Measurements from ENCODE around the gene KLHL14. TPM values are rescaled to one million over a fixed set of nuclear protein-coding genes. Genes with fewer than 3 reads are reported as not detected.

KLHL14 gene
- total RNA-seq, 1 experiment from 2014 or later: 6.7 TPM

DNA sequence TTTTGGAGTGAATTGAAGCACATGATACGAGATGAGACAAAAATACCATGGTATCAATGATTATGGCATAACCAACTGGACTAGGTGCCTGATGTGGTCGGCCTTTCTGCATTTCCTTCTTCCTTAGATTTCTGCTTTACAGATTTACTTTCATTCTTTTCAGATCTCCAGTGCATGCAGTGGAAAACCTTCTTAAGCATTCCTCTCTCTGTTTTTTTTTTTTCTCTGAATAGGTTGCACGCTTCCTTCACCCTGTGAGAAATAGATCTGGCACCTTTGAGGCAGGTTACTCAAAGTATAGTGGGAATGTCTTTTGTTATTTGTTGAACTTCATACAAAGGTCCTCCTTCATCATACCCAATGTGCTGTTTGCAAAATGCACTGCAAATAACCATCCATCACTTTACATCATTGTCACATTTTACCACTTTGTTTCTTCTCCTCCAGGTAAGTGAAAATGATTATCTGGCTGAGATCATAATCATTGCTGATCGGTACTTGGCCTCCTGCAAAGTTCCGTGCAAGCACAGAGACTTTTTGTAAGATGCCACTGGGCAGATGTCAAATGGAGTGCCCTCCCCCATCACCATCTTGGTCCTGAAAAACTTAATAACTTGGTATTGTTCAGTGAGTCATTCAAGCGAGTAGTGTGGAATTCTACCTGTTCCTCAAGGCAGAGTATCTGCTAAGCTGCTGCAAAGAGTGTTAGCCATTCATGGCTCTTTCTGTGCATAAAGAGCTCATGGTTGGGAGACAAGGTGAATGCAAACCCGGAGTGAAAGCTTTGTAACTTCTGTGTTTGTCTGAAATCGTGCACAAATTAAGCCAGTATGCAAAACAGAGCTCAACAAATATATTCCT, 30.0 kb upstream of the KLHL14 start:
- POLR2A ChIA-PET: no interaction called here
- Histone ChIP-seq H3K9me3 (ENCODE audit: control insufficient read depth, insufficient read depth, low read depth, low read length) (0 out of 2 replicates have a peak, but pooled peaks cover 3% of the 10 kb centered on the region), H3K27ac (ENCODE audit: low read length) (no peak overlapping the region), H3K4me1 (ENCODE audit: control insufficient read depth, insufficient read depth, low read length) (no peaks in the 10 kb centered on the region), H3K4me3 (ENCODE audit: low read depth in 2 of 2, low read length in 2 of 2) (no peak overlapping the region), H3K36me3 (ENCODE audit: control insufficient read depth, insufficient read depth, low read length) (no peaks in the 10 kb centered on the region), H3K27me3 (ENCODE audit: control insufficient read depth, insufficient read depth, low read length) (no peaks in the 10 kb centered on the region)
- CTCF ChIA-PET: no interaction called here
- ATAC-seq (no peak), DNase-seq (ENCODE audit: low read depth, low spot score) (no peak)
- TF ChIP-seq, protein P1, sequence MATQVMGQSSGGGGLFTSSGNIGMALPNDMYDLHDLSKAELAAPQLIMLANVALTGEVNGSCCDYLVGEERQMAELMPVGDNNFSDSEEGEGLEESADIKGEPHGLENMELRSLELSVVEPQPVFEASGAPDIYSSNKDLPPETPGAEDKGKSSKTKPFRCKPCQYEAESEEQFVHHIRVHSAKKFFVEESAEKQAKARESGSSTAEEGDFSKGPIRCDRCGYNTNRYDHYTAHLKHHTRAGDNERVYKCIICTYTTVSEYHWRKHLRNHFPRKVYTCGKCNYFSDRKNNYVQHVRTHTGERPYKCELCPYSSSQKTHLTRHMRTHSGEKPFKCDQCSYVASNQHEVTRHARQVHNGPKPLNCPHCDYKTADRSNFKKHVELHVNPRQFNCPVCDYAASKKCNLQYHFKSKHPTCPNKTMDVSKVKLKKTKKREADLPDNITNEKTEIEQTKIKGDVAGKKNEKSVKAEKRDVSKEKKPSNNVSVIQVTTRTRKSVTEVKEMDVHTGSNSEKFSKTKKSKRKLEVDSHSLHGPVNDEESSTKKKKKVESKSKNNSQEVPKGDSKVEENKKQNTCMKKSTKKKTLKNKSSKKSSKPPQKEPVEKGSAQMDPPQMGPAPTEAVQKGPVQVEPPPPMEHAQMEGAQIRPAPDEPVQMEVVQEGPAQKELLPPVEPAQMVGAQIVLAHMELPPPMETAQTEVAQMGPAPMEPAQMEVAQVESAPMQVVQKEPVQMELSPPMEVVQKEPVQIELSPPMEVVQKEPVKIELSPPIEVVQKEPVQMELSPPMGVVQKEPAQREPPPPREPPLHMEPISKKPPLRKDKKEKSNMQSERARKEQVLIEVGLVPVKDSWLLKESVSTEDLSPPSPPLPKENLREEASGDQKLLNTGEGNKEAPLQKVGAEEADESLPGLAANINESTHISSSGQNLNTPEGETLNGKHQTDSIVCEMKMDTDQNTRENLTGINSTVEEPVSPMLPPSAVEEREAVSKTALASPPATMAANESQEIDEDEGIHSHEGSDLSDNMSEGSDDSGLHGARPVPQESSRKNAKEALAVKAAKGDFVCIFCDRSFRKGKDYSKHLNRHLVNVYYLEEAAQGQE (IDR thresholded peaks at IDR 0.05; ENCODE audit: insufficient read depth in 1 of 2, low read depth in 2 of 2, low read length in 1 of 2): no peak
- no peak for TF ChIP-seq POLR2AphosphoS5 (IDR thresholded peaks at IDR 0.05; ENCODE audit: low read depth, low read length)
- no peak for TF ChIP-seq TCF7L2 (IDR thresholded peaks at IDR 0.05; ENCODE audit: low read depth, low read length)
- TF ChIP-seq SIN3A (IDR thresholded peaks at IDR 0.05; ENCODE audit: borderline replicate concordance, insufficient read depth, low read depth, low read length): no peak
- no peak for TF ChIP-seq CTCF (IDR thresholded peaks at IDR 0.05)
- intact Hi-C loops (cut with micrococcal nuclease; ENCODE audit: unreplicated experiment): no loop called here
- in situ Hi-C loops (cut with HindIII; ENCODE audit: low pct_unique_long_range_greater_than_20kb, low sequenced_read_pairs): no loop called here
- BruUV-seq (replicated peaks): no TSS peak

DNA sequence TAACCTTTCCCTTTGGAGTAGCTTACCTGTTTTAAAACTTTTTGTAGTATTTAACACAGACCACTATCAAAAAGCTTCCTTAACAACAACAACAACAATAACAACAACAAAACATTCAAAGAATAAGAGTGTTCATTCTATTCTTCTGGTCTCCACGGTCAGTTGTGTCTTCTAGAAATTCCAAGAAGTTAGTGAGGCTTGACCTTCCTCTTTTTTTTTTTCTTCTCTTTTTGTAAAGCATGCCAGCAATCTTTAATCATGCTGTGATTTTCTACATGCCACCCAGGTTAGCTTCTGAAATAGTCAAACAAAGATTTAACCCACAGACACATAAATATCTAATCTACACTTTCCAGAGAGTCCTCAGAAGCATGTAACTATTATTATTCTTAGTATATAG, 28.4 kb upstream of the KLHL14 start:
- ATAC-seq: no peak
- CTCF ChIA-PET: no interaction called here
- BruUV-seq (replicated peaks): no TSS peak
- in situ Hi-C loops (cut with HindIII; ENCODE audit: low pct_unique_long_range_greater_than_20kb, low sequenced_read_pairs) (no loop called here), intact Hi-C loops (cut with micrococcal nuclease; ENCODE audit: unreplicated experiment) (no loop called here)
- no peaks in the 10 kb centered on the region for H3K4me1 ChIP-seq (ENCODE audit: control insufficient read depth, insufficient read depth, low read length)
- H3K36me3 ChIP-seq (ENCODE audit: control insufficient read depth, insufficient read depth, low read length): no peaks in the 10 kb centered on the region
- TF ChIP-seq, protein P1 (IDR thresholded peaks at IDR 0.05; ENCODE audit: insufficient read depth in 1 of 2, low read depth in 2 of 2, low read length in 1 of 2): no peak
- TF ChIP-seq TCF7L2 (IDR thresholded peaks at IDR 0.05; ENCODE audit: low read depth, low read length) (no peak), CTCF (IDR thresholded peaks at IDR 0.05) (no peak), POLR2AphosphoS5 (IDR thresholded peaks at IDR 0.05; ENCODE audit: low read depth, low read length) (no peak), SIN3A (IDR thresholded peaks at IDR 0.05; ENCODE audit: borderline replicate concordance, insufficient read depth, low read depth, low read length) (no peak)
- no peaks in the 10 kb centered on the region for H3K27me3 ChIP-seq (ENCODE audit: control insufficient read depth, insufficient read depth, low read length)
- H3K4me3 ChIP-seq (ENCODE audit: low read depth in 2 of 2, low read length in 2 of 2): no peak overlapping the region
- POLR2A ChIA-PET: no interaction called here
- H3K27ac ChIP-seq (ENCODE audit: low read length): no peak overlapping the region
- DNase-seq (ENCODE audit: low read depth, low spot score): no peak
- 0 out of 2 replicates have a peak, but pooled peaks cover 3% of the 10 kb centered on the region for H3K9me3 ChIP-seq (ENCODE audit: control insufficient read depth, insufficient read depth, low read depth, low read length)
